KG1 (cell line): Measurements from ENCODE around the gene OLFML2B.

ENCODE experiments used
- DNase-seq: peaks from one replicate; lab custom pipeline; 2025; lab: John Stamatoyannopoulos, UW

Gene OLFML2B

DNA sequence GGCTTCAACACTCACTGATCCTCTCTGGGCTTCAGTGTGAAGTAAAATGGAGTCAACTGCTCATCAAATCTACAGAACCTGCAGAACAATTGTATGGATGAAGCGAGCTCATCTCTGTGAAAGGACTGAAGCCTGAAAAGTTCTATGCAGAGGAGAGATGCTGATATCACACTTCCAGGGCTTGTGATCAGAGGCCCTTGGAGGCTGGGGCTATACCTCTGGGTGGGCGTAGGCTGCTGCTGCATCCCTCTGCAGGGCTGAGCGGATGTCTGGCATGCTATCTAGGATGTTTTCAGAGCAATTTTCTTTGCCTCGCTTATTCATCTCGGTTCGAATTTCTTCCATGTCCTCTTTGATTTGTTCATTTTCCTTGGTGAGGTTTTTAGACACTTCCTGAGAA lies 17.6 kb downstream of the OLFML2B start:
- no peak for DNase-seq

DNA sequence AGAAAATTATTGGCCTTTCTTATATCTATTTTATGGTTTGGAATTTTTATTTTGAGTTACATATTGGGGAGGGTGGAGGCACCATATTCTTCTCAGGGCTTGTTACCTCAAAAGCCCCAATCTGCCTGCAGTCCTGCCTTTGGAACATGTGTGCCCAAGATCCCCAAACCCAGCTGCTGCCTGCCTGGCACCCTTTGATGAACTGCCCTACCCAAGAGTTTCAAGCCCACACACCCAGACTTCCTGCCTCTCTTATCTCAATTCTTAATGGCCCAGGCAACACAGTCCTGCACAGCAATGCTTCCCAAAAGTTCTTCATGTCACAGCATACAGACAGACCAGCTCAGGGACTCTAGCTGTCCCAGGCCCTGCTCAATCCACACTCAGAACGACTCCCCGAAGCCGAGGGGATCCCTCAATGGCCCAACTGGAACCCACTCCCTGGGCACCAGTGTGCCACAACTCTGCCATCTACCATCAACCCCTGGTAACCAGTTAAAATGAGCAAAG lies 19.2 kb downstream of the OLFML2B start:
- no peak for DNase-seq

DNA sequence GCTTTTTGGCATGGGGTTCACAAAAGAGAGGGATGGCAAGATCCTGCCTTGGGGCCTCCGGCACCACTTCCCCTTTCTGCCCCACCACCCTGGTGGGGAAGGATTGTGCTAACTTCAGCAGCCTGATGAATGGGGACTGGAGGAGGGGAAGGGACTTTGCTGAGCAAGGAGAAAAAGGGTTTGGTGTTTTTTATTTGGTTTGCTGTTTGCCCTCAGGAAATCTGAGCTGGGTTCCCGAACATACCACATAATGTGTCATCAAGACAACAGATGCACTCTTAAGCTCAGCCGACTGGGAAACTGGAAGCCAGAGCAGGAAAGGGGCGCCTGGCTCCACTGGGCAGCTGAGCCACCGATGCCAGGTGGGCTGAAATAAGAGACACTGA lies 19.8 kb downstream of the OLFML2B start:
- no peak for DNase-seq

DNA sequence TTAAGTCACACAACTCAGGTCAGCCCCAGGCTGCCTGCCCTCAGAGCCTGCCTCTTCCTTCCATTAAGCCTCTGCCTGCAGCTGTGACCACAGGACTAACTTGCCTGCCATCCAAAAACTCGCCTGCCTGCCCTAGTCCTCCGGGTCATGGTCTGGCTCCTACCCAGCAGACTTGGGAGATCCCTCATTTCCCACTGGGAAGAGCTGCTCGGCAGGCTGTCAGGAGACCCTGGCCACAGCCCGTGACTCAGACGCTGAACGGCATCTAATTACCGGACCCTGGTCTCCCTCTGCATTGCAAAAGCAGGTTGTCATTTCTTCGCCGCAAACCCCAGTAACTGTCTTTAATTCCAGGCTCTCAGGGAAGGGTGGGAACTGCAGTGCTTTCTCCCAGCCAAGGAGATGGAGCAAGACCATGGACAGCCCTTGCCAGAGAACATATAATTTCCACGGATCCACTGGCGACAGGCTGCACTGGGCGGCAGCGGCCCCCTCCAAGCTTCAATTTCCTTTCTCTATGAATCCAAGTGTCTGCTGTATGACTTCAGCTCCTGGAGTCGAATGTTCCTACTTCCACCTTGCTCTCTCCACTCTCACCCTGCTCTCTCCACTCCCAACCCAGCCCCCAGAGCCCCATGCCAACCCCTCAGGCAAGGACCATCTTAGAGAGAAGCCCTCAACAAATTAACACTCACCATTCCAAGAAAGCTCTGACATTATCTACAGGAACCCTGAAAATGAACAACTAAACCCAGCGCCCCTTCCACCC lies 20.4 kb downstream of the OLFML2B start:
- DNase-seq, result no peak

DNA sequence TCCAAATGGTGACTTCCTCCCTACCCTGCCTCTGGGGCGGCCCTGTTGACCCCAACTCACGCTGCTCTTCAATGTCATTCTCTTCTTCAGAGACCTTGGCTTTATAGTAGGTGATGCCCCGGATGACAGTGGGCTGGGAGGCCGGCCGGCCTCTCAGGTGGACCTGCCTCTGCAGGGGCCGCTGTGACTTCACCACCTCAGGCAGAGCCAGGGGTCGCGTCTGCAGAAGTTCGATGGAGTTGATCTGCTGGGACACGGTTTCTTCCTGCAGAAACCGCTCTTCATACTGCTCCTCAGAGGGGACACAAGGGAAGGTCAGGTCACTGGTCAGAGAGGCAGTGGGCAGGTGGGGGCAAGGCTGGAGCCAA lies 23.6 kb downstream of the OLFML2B start:
- no peak for DNase-seq

DNA sequence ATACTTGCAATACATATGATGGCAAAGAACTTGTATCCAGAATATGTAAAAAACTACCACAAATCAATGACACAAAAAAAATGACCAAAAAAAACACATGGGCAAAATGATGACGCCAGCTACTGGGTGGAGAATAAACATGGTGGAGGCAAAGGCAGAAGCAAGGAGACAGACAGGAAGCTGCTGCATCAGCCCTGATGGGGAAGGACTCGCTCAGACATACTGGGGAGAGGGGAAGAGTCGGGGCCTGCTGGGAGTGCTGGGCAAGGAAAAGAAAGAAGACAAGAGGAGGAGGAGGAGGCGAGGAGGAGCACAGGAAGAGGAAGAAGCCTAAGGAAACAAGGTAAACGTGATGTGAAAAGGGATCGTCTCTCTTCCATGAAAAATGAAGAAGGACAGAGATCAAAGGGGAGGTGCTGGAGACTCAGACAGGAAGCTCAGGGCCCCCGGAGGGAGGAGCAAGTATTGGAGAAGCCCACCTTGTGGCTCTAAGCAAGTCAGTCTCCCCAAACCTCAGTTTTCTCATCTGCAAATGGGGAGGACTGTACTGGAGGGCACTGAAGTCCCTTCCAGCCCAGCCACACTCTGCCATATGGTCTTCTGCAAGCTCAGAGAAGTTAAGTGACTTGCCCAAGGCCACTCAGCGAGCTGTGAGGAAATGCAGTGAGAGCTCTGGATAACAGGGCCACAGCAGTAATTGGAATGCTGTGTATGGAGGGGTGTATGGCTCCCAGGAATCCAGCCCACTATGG lies 24.2 kb downstream of the OLFML2B start:
- no peak for DNase-seq

DNA sequence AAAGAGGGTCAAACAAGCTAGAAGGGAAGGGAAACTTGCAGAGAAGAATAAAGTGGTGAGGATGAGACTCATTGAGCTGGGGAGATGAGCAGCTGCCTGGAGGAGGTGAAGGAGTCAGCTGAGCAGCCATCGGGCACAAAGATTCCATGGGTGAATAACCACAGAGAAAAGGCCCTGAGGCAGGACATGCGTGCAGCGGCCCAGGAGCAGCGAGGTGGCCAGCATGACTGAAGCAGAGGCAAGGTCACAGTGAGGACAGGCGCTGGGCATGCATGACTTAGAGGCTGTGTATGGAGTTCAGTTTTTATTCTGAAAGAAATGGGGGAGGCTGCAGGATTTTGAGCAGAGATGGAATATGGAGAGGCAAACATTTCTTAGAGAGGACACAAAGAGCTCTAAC lies 24.9 kb downstream of the OLFML2B start:
- no peak for DNase-seq

DNA sequence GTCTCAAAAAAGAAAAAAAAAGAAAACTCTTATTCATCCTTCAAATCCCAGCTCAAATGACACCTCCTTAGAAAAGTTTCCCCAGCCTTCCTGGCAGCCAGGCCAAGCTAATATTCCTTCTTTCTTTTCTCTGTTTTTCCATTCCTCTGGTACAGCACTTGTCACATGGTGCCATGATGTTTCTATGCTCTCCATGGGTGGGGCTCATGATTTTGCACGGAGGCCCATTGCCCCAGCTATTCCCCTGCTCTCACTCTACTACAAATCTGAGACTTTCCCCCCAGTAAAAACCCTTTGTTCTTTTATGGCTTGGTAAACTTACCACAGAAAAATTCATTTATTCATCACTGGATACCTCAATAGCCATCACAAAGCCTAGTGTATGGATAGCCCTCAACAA lies 26.5 kb downstream of the OLFML2B start:
- no peak for DNase-seq

DNA sequence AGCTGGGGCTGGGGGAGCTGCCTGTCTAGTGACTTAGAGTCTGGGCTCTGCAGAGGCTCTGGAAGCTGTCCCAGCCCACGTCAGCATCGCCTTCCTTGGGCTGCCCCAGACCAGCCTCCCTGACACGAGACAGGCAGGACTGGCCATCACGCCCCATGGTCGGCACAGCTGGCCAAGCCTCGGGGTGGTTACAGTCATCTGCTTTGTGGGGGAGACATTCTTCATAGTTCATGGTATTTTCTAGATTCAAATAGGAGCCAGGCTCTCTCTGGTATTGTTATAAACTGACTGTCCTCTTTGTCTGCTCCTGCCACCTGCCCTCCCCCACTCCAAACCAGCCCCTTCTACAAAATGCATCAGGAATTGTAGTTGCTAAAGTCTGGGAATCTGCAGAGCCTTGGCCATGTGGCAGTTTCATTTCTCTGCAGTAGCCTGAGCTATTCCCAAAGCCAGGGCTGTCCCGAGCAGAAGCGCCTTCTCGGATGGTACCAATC lies 29.4 kb downstream of the OLFML2B start:
- DNase-seq, result no peak

DNA sequence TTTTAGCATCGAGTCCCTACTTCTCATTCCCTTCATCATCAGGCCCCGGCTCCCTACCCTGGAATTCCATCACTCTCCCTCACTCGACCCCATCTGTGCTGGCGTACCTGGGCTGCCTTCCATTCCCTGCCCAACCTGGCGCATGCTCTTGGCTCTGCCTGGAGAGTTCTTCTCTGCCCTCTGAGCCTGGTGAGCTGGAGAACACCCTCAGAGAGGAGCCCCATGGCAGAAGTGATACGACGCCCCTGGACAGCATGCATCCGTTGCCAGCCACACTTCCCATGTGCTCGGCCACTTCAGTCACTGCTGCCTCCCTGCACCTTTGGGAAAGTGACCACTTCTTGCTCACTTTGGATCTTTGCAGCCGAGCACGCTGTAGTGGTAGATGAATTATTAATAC lies 30.1 kb downstream of the OLFML2B start:
- no peak for DNase-seq

DNA sequence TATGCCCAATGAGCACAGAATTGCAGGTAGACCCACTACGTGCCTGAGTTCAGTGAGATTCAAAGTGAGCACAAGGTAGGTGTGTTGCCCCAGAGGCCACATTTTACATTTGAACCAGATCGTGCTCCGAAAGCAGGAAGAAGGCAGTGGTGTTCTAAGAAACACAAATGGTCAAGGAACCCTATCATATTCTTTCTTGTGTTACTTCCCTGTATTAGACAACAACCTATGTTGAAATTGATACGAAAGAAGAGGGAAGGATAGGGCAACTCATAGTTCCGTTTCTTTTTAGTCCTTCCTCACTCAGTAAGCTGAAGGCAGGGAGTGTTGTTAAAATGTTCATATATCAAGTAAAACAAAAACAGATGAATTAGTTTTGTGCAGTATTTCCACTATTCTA lies 33.9 kb downstream of the OLFML2B start:
- no peak for DNase-seq

DNA sequence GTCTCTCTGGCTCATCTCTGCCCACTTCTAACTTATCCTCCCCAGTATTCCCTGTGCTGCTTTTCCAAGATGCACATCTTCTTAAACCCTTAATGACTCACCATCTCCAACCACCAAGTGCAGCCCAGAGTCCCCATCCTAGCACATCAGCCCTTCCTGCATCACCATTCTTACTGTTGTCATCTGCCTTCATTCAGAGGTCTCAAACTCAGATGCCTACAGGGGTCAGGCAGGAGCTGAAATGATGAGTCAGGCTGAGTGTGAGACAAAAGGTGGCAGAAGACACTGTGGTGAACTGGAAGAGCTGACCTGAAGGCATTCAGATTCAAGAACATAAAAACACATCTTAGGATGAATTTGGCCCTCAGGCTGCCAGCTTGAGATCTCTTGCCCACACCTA lies 34.6 kb downstream of the OLFML2B start:
- DNase-seq, result no peak

DNA sequence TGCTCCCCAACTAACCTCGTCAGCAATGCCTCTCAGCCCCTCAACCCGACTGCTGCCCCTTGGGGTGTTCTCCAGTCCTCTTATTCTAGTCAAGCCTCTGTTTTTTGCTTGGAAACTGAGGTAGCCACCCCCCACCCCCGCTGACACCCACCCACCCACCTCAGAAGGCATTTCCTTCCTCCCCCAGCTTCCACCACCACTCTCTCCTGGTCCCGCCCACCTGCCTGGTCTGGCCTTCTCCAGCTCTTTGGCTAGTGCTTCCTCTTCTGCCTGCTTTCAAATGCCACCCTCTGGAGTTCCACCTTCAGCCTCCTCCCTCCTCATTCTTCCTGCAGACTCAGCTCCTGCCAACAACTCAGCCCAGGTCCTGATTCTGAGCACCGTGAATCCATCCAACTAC lies 35.3 kb downstream of the OLFML2B start:
- DNase-seq, result no peak

DNA sequence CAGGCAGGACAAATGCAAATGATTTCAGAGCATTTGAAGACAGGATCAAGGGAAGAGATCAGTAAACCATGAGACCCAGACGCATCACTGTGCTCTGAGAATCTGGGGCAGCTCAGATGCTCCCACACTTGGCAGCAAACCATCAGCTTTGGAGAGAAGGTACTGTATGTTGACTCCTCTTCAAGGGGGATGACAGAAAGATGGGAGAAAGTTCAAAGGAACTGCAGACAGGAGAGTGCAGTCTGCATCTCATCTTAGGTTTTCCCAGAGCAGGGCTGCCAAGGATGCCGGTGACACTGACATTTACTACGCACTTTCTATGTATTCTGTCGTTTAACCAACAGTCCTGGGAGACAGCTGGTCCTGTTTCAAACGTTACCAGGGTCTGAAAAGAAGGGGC lies 35.8 kb downstream of the OLFML2B start:
- no peak for DNase-seq

DNA sequence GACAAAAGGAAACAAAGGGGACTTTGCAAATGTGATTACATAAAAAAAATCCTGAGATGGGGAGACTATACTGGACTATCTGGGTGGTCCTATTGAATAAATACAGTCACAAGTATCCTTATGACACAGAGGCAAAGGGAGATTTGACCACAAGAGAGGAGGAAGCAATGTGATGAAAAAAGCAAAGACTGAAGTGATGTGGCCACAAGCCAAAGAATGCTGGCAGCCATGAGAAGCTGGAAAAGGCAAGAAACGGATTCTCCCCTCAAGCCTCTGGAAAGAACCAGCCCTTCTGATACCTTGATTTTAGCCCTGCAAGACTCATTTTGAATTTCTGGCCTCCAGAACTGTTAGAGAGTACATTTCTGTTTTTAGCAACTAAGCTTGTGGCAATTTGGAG lies 36.4 kb downstream of the OLFML2B start:
- DNase-seq, result no peak

DNA sequence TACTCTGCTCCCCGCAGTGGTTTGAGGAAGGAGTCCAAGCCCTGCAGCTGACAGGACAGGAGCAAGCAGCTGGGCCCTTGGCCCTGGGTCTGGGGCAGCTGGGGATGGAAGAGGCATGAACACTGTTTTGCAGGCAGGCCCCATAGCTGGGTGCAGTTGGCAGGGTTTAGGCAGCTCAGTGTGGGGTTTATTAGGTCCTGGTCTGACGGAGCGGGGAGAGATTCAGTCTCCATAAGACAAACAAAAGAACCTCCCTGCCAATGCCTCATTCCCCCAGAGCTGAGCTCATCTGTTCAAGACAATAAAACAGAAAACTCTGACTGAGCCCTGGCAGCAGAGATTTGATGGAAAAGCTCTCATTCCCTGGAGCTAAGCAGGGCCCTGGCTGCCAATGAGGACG lies 37.3 kb downstream of the OLFML2B start:
- no peak for DNase-seq

DNA sequence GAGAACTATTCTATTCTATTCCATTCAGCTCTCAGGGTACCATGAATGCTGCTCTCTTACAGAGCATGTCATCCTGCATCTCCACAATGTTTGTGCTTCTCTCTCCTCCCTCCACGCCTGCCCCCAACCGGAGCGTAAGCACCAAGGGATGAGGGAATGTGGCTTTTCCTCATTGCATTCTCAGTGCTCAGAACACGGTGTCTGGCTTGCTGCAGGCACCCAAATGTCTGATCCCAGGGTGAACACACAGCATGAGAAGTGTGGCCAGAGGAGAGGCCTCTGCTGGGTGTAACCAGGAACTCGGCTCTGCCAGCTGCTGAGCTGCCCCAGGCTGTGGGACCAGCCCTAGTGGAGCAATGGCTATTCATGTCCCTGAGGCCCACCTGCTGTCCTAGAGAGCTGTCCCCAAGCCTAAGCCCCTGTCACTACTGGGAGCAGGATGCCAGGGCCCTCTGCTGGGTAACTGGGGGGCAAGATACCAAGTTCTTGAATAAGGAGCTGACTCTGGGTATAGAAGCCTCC lies 38.3 kb downstream of the OLFML2B start:
- no peak for DNase-seq

DNA sequence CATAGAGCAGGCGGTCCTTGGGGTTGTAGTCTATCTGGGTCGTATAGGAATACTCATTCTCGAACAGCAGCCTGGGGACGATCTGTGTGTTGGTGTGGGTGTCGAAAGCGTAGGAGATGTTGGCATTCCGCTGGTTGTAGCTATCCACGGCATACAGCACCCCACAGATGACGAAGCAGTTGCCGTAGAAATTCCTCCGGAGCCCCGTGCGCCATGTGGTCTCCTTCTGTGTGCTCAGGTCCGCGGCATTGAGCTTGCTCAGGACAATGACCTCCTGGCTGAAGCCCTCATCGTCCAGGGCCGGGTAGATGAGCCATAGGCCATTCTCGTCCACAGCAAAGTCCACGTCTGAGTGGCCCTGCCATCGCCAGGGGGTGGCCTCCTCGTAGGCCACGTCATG lies 39.9 kb downstream of the OLFML2B start:
- DNase-seq, result no peak

DNA sequence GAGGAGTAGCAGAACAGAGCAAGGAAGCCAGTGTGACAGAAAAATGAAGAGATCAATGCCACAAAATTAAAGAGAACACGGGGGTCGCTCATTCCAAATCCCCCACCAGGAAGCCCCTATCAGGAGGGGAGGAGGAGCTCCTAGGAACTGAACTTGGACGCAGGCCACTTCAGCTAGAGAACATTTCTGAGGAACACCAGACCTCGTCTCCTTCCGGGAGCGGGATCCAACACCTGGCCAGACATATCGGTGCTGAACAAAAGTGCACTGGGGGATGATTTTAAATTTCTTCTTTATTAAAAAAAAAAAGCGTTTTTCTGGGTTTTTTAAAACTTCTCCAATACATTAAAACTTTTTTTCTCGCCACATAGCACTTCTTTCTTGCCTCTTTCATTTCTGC lies 40.8 kb downstream of the OLFML2B start:
- no peak for DNase-seq

DNA sequence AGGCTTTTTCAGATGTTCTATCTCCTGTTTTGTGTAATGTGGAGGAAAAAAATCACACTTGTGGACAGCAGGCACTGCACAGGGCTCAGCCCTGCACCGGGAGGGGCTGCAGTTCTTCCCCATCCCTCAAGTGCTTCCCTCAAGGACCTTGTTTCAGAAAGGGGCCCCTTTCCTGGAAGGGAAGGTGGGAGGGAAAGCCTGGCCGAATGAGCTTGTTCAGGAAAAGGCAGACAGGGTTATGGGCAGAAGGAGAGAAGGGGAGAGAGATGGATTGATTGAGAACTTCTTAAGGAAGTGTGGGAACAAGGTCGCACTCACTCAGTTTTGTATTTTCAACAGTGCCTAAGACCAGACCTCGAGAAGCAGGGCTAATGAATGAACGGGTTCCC lies 41.2 kb downstream of the OLFML2B start:
- DNase-seq, result no peak

DNA sequence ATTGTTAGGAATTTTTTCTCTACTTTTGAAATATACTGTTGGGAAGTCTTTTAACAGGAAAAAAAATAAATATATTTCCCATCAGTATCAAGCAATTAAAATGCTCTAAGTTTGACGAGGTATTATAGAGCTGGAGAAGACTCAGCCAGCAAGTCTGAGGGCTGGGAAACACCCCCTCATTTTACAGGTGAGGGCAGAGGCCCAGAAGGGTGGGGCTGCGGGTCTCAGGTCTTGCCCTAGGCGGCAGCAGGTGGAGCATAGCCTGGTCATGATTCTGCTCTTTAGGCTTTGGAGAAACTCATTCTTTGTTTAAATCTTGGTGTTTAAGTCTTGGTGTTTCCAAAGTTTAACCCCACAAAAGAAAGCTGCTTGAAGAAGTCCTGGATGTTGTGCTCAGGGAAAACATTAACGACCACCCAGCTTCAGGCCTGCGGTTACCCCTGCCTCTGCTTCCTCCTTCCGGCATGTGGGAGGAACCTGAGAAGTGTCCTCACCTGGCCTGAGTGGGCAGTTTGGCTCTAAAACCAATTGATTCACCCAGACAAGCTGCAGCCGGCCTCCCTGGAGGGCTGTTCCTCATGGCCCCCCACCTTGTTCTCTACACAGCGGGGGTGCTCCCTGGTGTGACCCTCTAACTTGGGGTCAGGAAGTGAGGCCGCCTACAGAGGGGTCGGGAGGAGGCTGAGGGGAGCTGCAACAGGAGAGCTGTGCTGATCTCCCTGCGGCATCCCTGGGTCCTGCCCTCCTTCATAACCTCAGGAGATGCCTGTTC lies 41.7 kb downstream of the OLFML2B start:
- no peak for DNase-seq

DNA sequence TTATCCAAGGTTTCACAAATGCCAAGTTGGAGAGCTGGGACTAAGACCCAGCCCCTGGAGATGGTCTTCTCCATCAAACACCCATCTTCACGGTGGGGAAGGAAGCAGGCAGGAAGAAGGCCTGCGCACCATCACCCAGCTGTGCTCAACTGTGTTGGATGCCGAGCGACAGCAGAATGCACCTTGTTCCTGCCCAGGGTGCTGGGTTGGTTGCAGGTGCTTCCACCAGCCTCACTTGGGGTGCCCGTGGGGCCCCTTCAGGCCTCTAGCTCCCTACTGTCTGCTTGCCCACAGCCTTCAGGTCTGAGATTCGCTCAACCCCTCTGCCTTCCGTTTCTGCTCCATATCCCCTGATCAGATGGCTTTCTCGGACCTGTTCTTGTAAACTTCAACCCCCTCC lies 42.5 kb downstream of the OLFML2B start:
- DNase-seq, result no peak
